ENCODE data around the gene ADPRH.

The ADPRH gene

GRCh38 chr3:119579366-119580066, at the start of gene ADPRH:
Gene ADPRH, plus strand, starts transcription at chr3:119579492. Its CDS starts 2,678 bp downstream, at chr3:119582170.
- H3K36me3 Mint-ChIP-seq (ENCODE audit: low read depth) = no peaks in the 10 kb centered on the region
- peak within 1 kb of the TSS; percentile 90 for H3K4me3 Mint-ChIP-seq
- no peak for TF ChIP-seq CTCF (IDR thresholded peaks at IDR 0.05)
- DNase-seq = peak; percentile 85
- H3K4me1 Mint-ChIP-seq = peaks cover 27% of the 10 kb centered on the region
- H3K9me3 Mint-ChIP-seq = no peaks in the 10 kb centered on the region
- peaks cover 20% of the 10 kb centered on the region for H3K27me3 Mint-ChIP-seq (ENCODE audit: low read depth, poor library complexity)
- peak within 1 kb of the TSS; percentile 67 for H3K27ac Mint-ChIP-seq

GRCh38 chr3:119529883-119530282, 49.4 kb upstream of the ADPRH start:
- no peak overlapping the region for H3K4me3 Mint-ChIP-seq
- no peaks in the 10 kb centered on the region for H3K27me3 Mint-ChIP-seq (ENCODE audit: low read depth, poor library complexity)
- no peaks in the 10 kb centered on the region for H3K9me3 Mint-ChIP-seq
- no peak for TF ChIP-seq CTCF (IDR thresholded peaks at IDR 0.05)
- H3K36me3 Mint-ChIP-seq (ENCODE audit: low read depth) = peaks cover 11% of the 10 kb centered on the region
- no peak overlapping the region for H3K27ac Mint-ChIP-seq
- H3K4me1 Mint-ChIP-seq = peaks cover 5% of the 10 kb centered on the region
- DNase-seq = no peak

GRCh38 chr3:119530456-119530855, 48.8 kb upstream of the ADPRH start:
- no peak for TF ChIP-seq CTCF (IDR thresholded peaks at IDR 0.05)
- Mint-ChIP-seq H3K4me3 (no peak overlapping the region), H3K27me3 (ENCODE audit: low read depth, poor library complexity) (no peaks in the 10 kb centered on the region), H3K9me3 (no peaks in the 10 kb centered on the region), H3K36me3 (ENCODE audit: low read depth) (peaks cover 7% of the 10 kb centered on the region), H3K4me1 (peaks cover 5% of the 10 kb centered on the region), H3K27ac (no peak overlapping the region)
- DNase-seq = no peak

- H3K4me1 Mint-ChIP-seq = peaks cover 5% of the 10 kb centered on the region
- H3K9me3 Mint-ChIP-seq = no peaks in the 10 kb centered on the region
- H3K27ac Mint-ChIP-seq = no peak overlapping the region
- no peaks in the 10 kb centered on the region for H3K27me3 Mint-ChIP-seq (ENCODE audit: low read depth, poor library complexity)
- no peak for DNase-seq
- H3K4me3 Mint-ChIP-seq = no peak overlapping the region
- peaks cover 2% of the 10 kb centered on the region for H3K36me3 Mint-ChIP-seq (ENCODE audit: low read depth)
- TF ChIP-seq CTCF (IDR thresholded peaks at IDR 0.05) = no peak
Measured at GRCh38 chr3:119531151-119531550, 48.1 kb upstream of the ADPRH start.

GRCh38 chr3:119534296-119534695, 45.0 kb upstream of the ADPRH start:
- Mint-ChIP-seq H3K4me1 (peaks cover 5% of the 10 kb centered on the region), H3K27ac (no peak overlapping the region), H3K36me3 (ENCODE audit: low read depth) (no peaks in the 10 kb centered on the region), H3K4me3 (no peak overlapping the region), H3K27me3 (ENCODE audit: low read depth, poor library complexity) (no peaks in the 10 kb centered on the region), H3K9me3 (no peaks in the 10 kb centered on the region)
- no peak for DNase-seq
- no peak for TF ChIP-seq CTCF (IDR thresholded peaks at IDR 0.05)

GRCh38 chr3:119536757-119537156, 42.5 kb upstream of the ADPRH start:
- no peak for DNase-seq
- Mint-ChIP-seq H3K36me3 (ENCODE audit: low read depth) (no peaks in the 10 kb centered on the region), H3K4me3 (no peak overlapping the region), H3K4me1 (peaks cover 5% of the 10 kb centered on the region), H3K9me3 (no peaks in the 10 kb centered on the region), H3K27ac (no peak overlapping the region), H3K27me3 (ENCODE audit: low read depth, poor library complexity) (no peaks in the 10 kb centered on the region)
- no peak for TF ChIP-seq CTCF (IDR thresholded peaks at IDR 0.05)

Measured in nephron progenitor cell (in vitro differentiated cells).